H1 (cell line): Measurements from ENCODE around the gene ITGB2. TPM values are rescaled to one million over a fixed set of nuclear protein-coding genes. Genes with fewer than 3 reads are reported as not detected.
A peak's percentile ranks its signal among the peaks of the same experiment; 100 is the strongest.

Experiments used
- CTCF ChIA-PET: fragments of 300-600 bp; sonication (Branson Sonifier 250); formaldehyde crosslinking; loops from one replicate; lab custom pipeline; 2021; ENCODE audit not compliant: partially characterized antibody; lab: Charles Lee
- POLR2A ChIA-PET: fragments of 300-600 bp; sonication (Branson Sonifier 250); formaldehyde crosslinking; loops from one replicate; lab custom pipeline; 2021; ENCODE audit warnings: inconsistent platforms; ENCODE audit not compliant: partially characterized antibody; lab: Charles Lee
- DNase-seq, 2 experiments: peaks; one replicate each; pipeline versions ENCODE4 v3.0.0 to v3.0.0-alpha.2; 2010 to 2022; ENCODE audit warnings: low spot score in 2 of 2, low read depth in 1 of 2, mixed read lengths in 1 of 2
- FAIRE-seq: peaks from 2 replicates; lab custom pipeline; 2011; peaks lifted over from hg19 to GRCh38; lab: Jason Lieb, UNC
- H2AFZ ChIP-seq: 2 replicates; pipeline ENCODE4 v1.8.1; 2012; ENCODE audit warnings: low read length, inconsistent platforms
- H2AK5ac ChIP-seq: 2 replicates; pipeline ENCODE4 v1.6.1; 2013; ENCODE audit warnings: low read depth, low read length
- H2BK120ac ChIP-seq: replicated peaks from 2 replicates; pipeline ENCODE3; 2013; ENCODE audit warnings: low read depth, low read length, inconsistent platforms
- H2BK12ac ChIP-seq: 2 replicates; pipeline ENCODE4 v1.6.1; 2013; ENCODE audit warnings: low read depth, low read length
- H2BK15ac ChIP-seq: 2 replicates; pipeline ENCODE4 v1.6.1; 2013; ENCODE audit warnings: low read length
- H2BK20ac ChIP-seq: 2 replicates; pipeline ENCODE4 v1.6.1; 2013; ENCODE audit warnings: low read length
- H2BK5ac ChIP-seq: 2 replicates; pipeline ENCODE4 v1.6.1; 2013; ENCODE audit warnings: low read depth, low read length
- H3K14ac ChIP-seq: 2 replicates; pipeline ENCODE4 v1.6.1; 2013; ENCODE audit warnings: inconsistent platforms; ENCODE audit not compliant: insufficient read length
- H3K18ac ChIP-seq: 2 replicates; pipeline ENCODE4 v1.6.1; 2013; ENCODE audit warnings: low read length; ENCODE audit errors: extremely low read depth
- H3K23ac ChIP-seq: 2 replicates; pipeline ENCODE4 v1.6.1; 2013; ENCODE audit warnings: inconsistent platforms; ENCODE audit not compliant: insufficient read length
- H3K23me2 ChIP-seq: 2 replicates; pipeline ENCODE4 v1.6.1; 2013; ENCODE audit warnings: low read depth, low read length
- H3K27ac ChIP-seq: 2 replicates; pipeline ENCODE4 v1.6.1; 2011; ENCODE audit warnings: low read depth, low read length, inconsistent platforms
- H3K27me3 ChIP-seq, 4 experiments: replicated peaks in 1 of 4; 1 replicate in 1 of 4; 2 replicates in 3 of 4; pipeline versions ENCODE4 v1.6.1 to v1.8.1; 2011 to 2013; ENCODE audit warnings: low read length in 3 of 4, mild to moderate bottlenecking in 3 of 4, inconsistent platforms in 2 of 4, mixed read lengths in 2 of 4, moderate library complexity in 1 of 4; ENCODE audit not compliant: control insufficient read depth in 3 of 4, insufficient read depth in 3 of 4; ENCODE audit errors: extremely low read depth in 1 of 4
- H3K36me3 ChIP-seq, 4 experiments: 2 replicates each; pipeline versions ENCODE4 v1.6.1 to v1.8.1; 2011 to 2013; ENCODE audit warnings: mild to moderate bottlenecking in 4 of 4, low read length in 3 of 4, moderate library complexity in 2 of 4, control low read depth in 1 of 4, inconsistent platforms in 1 of 4; ENCODE audit not compliant: insufficient read depth in 4 of 4, control insufficient read depth in 2 of 4
- H3K4ac ChIP-seq: replicated peaks from 2 replicates; pipeline ENCODE3; 2013; ENCODE audit warnings: low read length, low read depth, mixed read lengths, inconsistent platforms; ENCODE audit not compliant: insufficient read length
- H3K4me1 ChIP-seq, 4 experiments: replicated peaks in 1 of 4; 1 replicate in 1 of 4; 2 replicates in 3 of 4; pipeline versions ENCODE4 v1.6.1 to v1.8.1; 2011 to 2013; ENCODE audit warnings: low read length in 3 of 4, inconsistent platforms in 2 of 4, mixed read lengths in 1 of 4; ENCODE audit not compliant: insufficient read depth in 4 of 4, control insufficient read depth in 3 of 4
- H3K4me2 ChIP-seq, 2 experiments: 2 replicates each; pipeline versions ENCODE4 v1.6.1 to v1.8.1; 2011 to 2013; ENCODE audit warnings: low read depth in 2 of 2, low read length in 2 of 2, control low read depth in 1 of 2, inconsistent platforms in 1 of 2, mild to moderate bottlenecking in 1 of 2; ENCODE audit not compliant: insufficient read depth in 1 of 2
- H3K4me3 ChIP-seq, 4 experiments: fragments of 200-600, 300-600 bp in 1 of 4; sonication (generic), shearing (Covaris generic), sonication (Bioruptor Twin) in 1 of 4; 2 replicates each; pipeline versions ENCODE4 v1.5.1 to v1.8.1; 2011 to 2016; ENCODE audit warnings: low read length in 4 of 4, low read depth in 3 of 4, control low read depth in 2 of 4, inconsistent platforms in 2 of 4, mild to moderate bottlenecking in 2 of 4, mixed read lengths in 1 of 4, moderate library complexity in 1 of 4; ENCODE audit not compliant: insufficient read depth in 2 of 4; ENCODE audit errors: extremely low read depth in 1 of 4
- H3K56ac ChIP-seq: replicated peaks from 2 replicates; pipeline ENCODE3; 2013; ENCODE audit warnings: low read depth, mild to moderate bottlenecking, mixed read lengths, low read length, inconsistent platforms; ENCODE audit not compliant: insufficient read length
- H3K79me1 ChIP-seq: 2 replicates; pipeline ENCODE4 v1.6.1; 2013; ENCODE audit warnings: low read depth, low read length, control low read depth
- H3K79me2 ChIP-seq, 2 experiments: 2 replicates each; pipeline versions ENCODE4 v1.6.1 to v1.8.1; 2012 to 2013; ENCODE audit warnings: low read length in 2 of 2, mild to moderate bottlenecking in 2 of 2, inconsistent platforms in 1 of 2; ENCODE audit not compliant: insufficient read depth in 2 of 2, control insufficient read depth in 1 of 2
- H3K9ac ChIP-seq, 4 experiments: replicated peaks in 1 of 4; 1 replicate in 1 of 4; 2 replicates in 3 of 4; pipeline versions ENCODE4 v1.6.1 to v1.8.1; 2011 to 2013; ENCODE audit warnings: low read depth in 3 of 4, low read length in 3 of 4, control low read depth in 2 of 4, mild to moderate bottlenecking in 2 of 4, moderate library complexity in 2 of 4, inconsistent platforms in 1 of 4; ENCODE audit errors: extremely low read depth in 1 of 4
- H3K9me3 ChIP-seq, 2 experiments: 2 replicates each; pipeline versions ENCODE4 v1.6.1 to v1.8.1; 2012 to 2013; ENCODE audit warnings: mild to moderate bottlenecking in 2 of 2, moderate library complexity in 2 of 2, control low read depth in 1 of 2, inconsistent platforms in 1 of 2, low read depth in 1 of 2, low read length in 1 of 2, mixed read lengths in 1 of 2; ENCODE audit not compliant: insufficient read depth in 2 of 2
- H4K20me1 ChIP-seq, 2 experiments: replicated peaks in 1 of 2; 2 replicates each; pipeline versions ENCODE3 to v1.8.1; 2011 to 2013; ENCODE audit warnings: inconsistent platforms in 2 of 2, low read length in 2 of 2, mild to moderate bottlenecking in 1 of 2; ENCODE audit not compliant: insufficient read depth in 2 of 2, control insufficient read depth in 1 of 2
- H4K5ac ChIP-seq: 2 replicates; pipeline ENCODE4 v1.6.1; 2013; ENCODE audit warnings: low read length, low read depth, mixed read lengths, inconsistent platforms; ENCODE audit not compliant: insufficient read length
- H4K8ac ChIP-seq: 2 replicates; pipeline ENCODE4 v1.8.0; 2013; ENCODE audit warnings: mild to moderate bottlenecking, moderate library complexity, low read length, inconsistent platforms; ENCODE audit not compliant: insufficient read depth; ENCODE audit errors: extremely low read depth
- H4K91ac ChIP-seq: replicated peaks from 2 replicates; pipeline ENCODE3; 2013; ENCODE audit warnings: low read length, mixed read lengths, inconsistent platforms; ENCODE audit not compliant: insufficient read length
- ZNF274 ChIP-seq: IDR thresholded peaks from 2 replicates; pipeline ENCODE4 v1.7.0; 2012; ENCODE audit warnings: low read length, borderline replicate concordance; ENCODE audit errors: extremely low read depth
- WGBS, 2 experiments: shearing (Covaris generic) in 1 of 2; methylation state at CpG; one replicate each; pipeline versions ENCODE4 v1.1.6 to v1.1.7; 2013 to 2015; ENCODE audit warnings: low lambda C conversion rate in 2 of 2, mixed read lengths in 2 of 2, inconsistent platforms in 1 of 2, low coverage in 1 of 2, missing lambda C conversion rate in 1 of 2; ENCODE audit not compliant: insufficient replicate concordance in 2 of 2, insufficient coverage in 1 of 2, insufficient read length in 1 of 2; ENCODE audit errors: extremely low coverage in 1 of 2, missing lambda C conversion rate in 1 of 2; 5-methylcytosine and 5-hydroxymethylcytosine counted together
- polyA plus RNA-seq, 7 experiments: library from polyadenylated mRNA; depleted of rRNA in 3 of 7; stranded (reverse) in 5 of 7; unstranded in 2 of 7; fragments of >200 nt in 5 of 7; fragments of 200-250 nt in 2 of 7; gene quantifications; 1 replicate in 5 of 7; 2 replicates in 1 of 7; 4 replicates in 1 of 7; pipeline versions ENCODE4 v1.2.1 to v1.2.3, GENCODE V29; 2011 to 2013; ENCODE audit warnings: missing spikeins in 2 of 7, mixed read lengths in 2 of 7
- total RNA-seq: library from RNA; stranded (reverse); fragmentation: NEBNext Ultra II Directional; extraction: Animal tissue kit (Norgen Biotek cat#: 25700); gene quantifications from 2 replicates; pipeline ENCODE4 v1.2.1, GENCODE V29; 2021

ITGB2 gene
- total and polyA plus RNA-seq, 2 of the 8 experiments (the other 6 are each of a cell fraction or from before 2014, with no cell fraction given): 0.24 to 0.63 TPM

- ChIA-PET POLR2A (no interaction called here), CTCF (interaction anchor here (0.7 to 4.8 kb wide), 4 partner anchors 16 to 352 kb away, joined by 3 to 28 read pairs (median 14); no protein-coding TSS in a partner anchor)
- FAIRE-seq: no peak
- no peaks in the 10 kb centered on the region for H3K23me2 ChIP-seq
- H3K14ac ChIP-seq: no peak overlapping the region
- H3K4me3 ChIP-seq: no peak overlapping the region
- H2BK5ac ChIP-seq: no peak overlapping the region
- no peak overlapping the region for H4K91ac ChIP-seq
- no peak overlapping the region; the same call in 1 of the 2 replicates for H2BK12ac ChIP-seq
- H4K8ac ChIP-seq: peak overlapping the region; percentile 25; the same call in 1 of the 2 replicates
- no peaks in the 10 kb centered on the region for H3K79me2 ChIP-seq
- no peaks in the 10 kb centered on the region; a peak in 1 of 7 replicates for H3K27me3 ChIP-seq
- no peak overlapping the region for H3K4me2 ChIP-seq
- H2AFZ ChIP-seq: no peak overlapping the region
- no peak overlapping the region for H3K27ac ChIP-seq
- peaks cover 0 to 4% of the 10 kb centered on the region in 2 experiments for H4K20me1 ChIP-seq
- no peak for TF ChIP-seq ZNF274
- H3K36me3 ChIP-seq: no peaks in the 10 kb centered on the region
- no peak overlapping the region for H3K18ac ChIP-seq
- H3K4me1 ChIP-seq: no peaks in the 10 kb centered on the region
- H3K23ac ChIP-seq: no peak overlapping the region
- H4K5ac ChIP-seq: no peak overlapping the region
- no peak overlapping the region for H2BK120ac ChIP-seq
- H3K9me3 ChIP-seq: no peaks in the 10 kb centered on the region
- no peak overlapping the region for H2BK15ac ChIP-seq
- 97% methylated on average over 9 of the region's 9 CpGs; no CpG with 5 or more reads in 1 of the 2 experiments for WGBS, 2 experiments
- no peaks in the 10 kb centered on the region for H3K79me1 ChIP-seq
- no peak overlapping the region for H3K9ac ChIP-seq
- H3K4ac ChIP-seq: no peak overlapping the region
- no peak overlapping the region for H2BK20ac ChIP-seq
- DNase-seq: no peak
- H2AK5ac ChIP-seq: no peak overlapping the region
- H3K56ac ChIP-seq: no peak overlapping the region
These were observed 29.6 kb downstream of the ITGB2 start for GRCh38 chr21:44890961-44891541.
